Adrenal gland (tissue), 5 donors: ENCODE results near the gene MRPL32.

Experiments
- CTCF ChIP-seq, 6 experiments: fragments of 450-650 bp in 4 of 6; fragments of 200-600 bp in 2 of 6; sonication (generic) in 1 of 6; IDR thresholded peaks; 1 replicate in 5 of 6; 2 replicates in 1 of 6; pipeline versions ENCODE4 v1.5.1 to v1.8.0; 2016 to 2021; ENCODE audit warnings: antibody characterized with exemption in 6 of 6, mild to moderate bottlenecking in 2 of 6, moderate library complexity in 1 of 6
- POLR2A ChIP-seq, 2 donors: fragments of 450-650 bp; IDR thresholded peaks; one replicate each; pipeline ENCODE4 v1.6.1; 2017; ENCODE audit warnings: antibody characterized with exemption in 2 of 2, mild to moderate bottlenecking in 2 of 2, moderate library complexity in 1 of 2
- donor health status: DM: no; HTN: no; CAD: no.

- TF ChIP-seq CTCF (IDR thresholded peaks at IDR 0.05) (no peak), POLR2A (IDR thresholded peaks at IDR 0.05) (no peak)
Observed at GRCh38 chr7:42906181-42906580, 26.0 kb upstream of the MRPL32 start.
